Placental pericyte (primary cell): ENCODE results near the gene PLA2G7. TPM values are rescaled to one million over a fixed set of nuclear protein-coding genes. Genes with fewer than 3 reads are reported as not detected.

Experiments
- total RNA-seq: library from RNA; depleted of rRNA; stranded (reverse); fragments of >200 nt; gene quantifications from 2 replicates; pipeline ENCODE4 v1.2.3, GENCODE V29; 2012

PLA2G7 gene
- total RNA-seq = 0.14 TPM in 1 of 2 replicates, not detected in the other

GRCh38 chr6:46734867-46735719, at the start of gene PLA2G7:
TSS of gene PLA2G7 (minus strand) at chr6:46735375. CDS start at chr6:46722891, 12,484 bp downstream.

GRCh38 chr6:46746696-46747095, 11.5 kb upstream of the PLA2G7 start, which contains the start of gene ANKRD66:
TSS of gene ANKRD66 (plus strand) at chr6:46746933. CDS start at chr6:46751949, 5,016 bp downstream.

GRCh38 chr6:46687619-46688097, 47.5 kb downstream of the PLA2G7 start, which contains the start of gene TDRD6:
TSS of gene TDRD6 (plus strand) at chr6:46687885. CDS start at chr6:46688129, 244 bp downstream.

Other genes with a start within 250 kb of the PLA2G7 start
- gene RCAN2, start 243.9 kb downstream of the PLA2G7 start, total RNA-seq = 0.88 and 2.7 TPM in 2 replicates
- 0.22 and 6.3 TPM in 2 replicates for gene CYP39A1, start 82.6 kb downstream of the PLA2G7 start, total RNA-seq
- 1.1 and 4.0 TPM in 2 replicates for gene SLC25A27, start 82.4 kb downstream of the PLA2G7 start, total RNA-seq
- gene TDRD6, start 47.5 kb downstream of the PLA2G7 start, total RNA-seq = under 0.01 TPM in 2 replicates
- gene ANKRD66, start 11.6 kb upstream of the PLA2G7 start, total RNA-seq = not detected in 2 replicates
- not detected in 2 replicates for gene MEP1A, start 58.0 kb upstream of the PLA2G7 start, total RNA-seq
- gene ADGRF5, start 186.6 kb upstream of the PLA2G7 start, total RNA-seq = 0.22 and 0.86 TPM in 2 replicates